ENCODE data around the gene OR13J1. TPM values are rescaled to one million over a fixed set of nuclear protein-coding genes. Genes with fewer than 3 reads are reported as not detected.

The OR13J1 gene
- total RNA-seq, 4 donors from 2014 or later: not detected

DNA sequence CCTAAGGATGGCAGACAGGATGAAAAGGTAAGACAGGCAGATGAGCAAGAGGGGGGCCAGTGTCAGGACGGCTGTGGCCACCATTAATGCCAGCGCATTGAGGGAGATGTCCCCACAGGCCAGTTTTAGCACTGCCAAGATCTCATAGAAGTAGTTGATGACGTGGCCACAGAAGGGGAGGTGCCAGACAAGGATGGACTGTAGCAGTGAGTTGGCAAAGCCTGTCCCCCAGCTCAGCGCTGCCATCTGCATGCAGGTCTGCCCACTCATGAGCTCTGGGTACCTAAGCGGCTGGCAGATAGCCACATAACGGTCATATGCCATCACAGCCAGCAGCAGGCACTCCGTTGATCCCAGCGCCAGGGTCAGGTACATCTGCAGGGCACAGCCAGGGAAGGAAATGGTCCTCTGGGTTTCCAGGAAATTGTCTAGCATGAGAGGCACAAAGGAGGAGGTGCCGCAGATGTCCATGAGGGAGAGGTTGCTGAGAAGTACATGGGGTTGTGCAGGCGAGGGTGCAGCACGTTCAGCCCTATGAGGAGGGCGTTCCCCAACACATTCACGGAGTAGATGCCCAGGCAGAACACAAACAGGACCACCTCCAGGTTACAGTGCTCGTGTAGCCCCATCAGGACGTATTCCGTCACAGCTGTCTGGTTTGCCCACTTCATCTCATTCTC is 10.8 kb downstream of the OR13J1 start:
- no peak for DNase-seq
- TF ChIP-seq POLR2A (IDR thresholded peaks at IDR 0.05): no peak
- TF ChIP-seq, protein P1, sequence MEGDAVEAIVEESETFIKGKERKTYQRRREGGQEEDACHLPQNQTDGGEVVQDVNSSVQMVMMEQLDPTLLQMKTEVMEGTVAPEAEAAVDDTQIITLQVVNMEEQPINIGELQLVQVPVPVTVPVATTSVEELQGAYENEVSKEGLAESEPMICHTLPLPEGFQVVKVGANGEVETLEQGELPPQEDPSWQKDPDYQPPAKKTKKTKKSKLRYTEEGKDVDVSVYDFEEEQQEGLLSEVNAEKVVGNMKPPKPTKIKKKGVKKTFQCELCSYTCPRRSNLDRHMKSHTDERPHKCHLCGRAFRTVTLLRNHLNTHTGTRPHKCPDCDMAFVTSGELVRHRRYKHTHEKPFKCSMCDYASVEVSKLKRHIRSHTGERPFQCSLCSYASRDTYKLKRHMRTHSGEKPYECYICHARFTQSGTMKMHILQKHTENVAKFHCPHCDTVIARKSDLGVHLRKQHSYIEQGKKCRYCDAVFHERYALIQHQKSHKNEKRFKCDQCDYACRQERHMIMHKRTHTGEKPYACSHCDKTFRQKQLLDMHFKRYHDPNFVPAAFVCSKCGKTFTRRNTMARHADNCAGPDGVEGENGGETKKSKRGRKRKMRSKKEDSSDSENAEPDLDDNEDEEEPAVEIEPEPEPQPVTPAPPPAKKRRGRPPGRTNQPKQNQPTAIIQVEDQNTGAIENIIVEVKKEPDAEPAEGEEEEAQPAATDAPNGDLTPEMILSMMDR (IDR thresholded peaks at IDR 0.05): no peak
- H3K4me1 ChIP-seq: no peaks in the 10 kb centered on the region

DNA sequence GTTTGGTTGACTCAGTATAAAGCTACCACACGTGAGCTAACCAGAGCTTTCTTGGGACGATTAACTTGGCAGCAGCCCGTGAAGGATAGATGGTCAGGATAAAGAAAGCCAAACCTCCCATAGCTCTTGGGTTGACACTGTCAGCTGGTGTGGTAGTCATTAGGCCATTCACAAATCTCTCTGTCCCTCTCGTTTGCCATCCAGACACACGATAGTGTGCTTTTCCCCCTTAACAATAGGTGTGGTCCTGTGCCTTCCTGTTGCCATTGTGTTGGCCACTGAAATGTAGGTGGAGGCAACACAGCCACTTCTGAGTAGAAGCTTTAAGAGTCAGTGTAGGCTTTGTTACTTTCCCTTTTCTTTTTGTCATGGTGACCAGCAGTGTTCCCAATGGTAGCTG is 11.7 kb downstream of the OR13J1 start:
- TF ChIP-seq, protein P1 (IDR thresholded peaks at IDR 0.05): no peak
- TF ChIP-seq POLR2A (IDR thresholded peaks at IDR 0.05): no peak
- Histone ChIP-seq H3K36me3 (no peaks in the 10 kb centered on the region), H3K9me3 (no peaks in the 10 kb centered on the region), H3K4me3 (no peak overlapping the region), H3K4me1 (no peaks in the 10 kb centered on the region), H3K27me3 (no peaks in the 10 kb centered on the region), H3K27ac (no peak overlapping the region)
- no peak for DNase-seq
- intact Hi-C loops (cut with DNase I; ENCODE audit: low total_unique reads): no loop called here

More for the DNA sequence above, 10.8 kb downstream of the OR13J1 start:
- no peaks in the 10 kb centered on the region for H3K36me3 ChIP-seq
- H3K4me3 ChIP-seq: no peak overlapping the region
- no peaks in the 10 kb centered on the region for H3K9me3 ChIP-seq
- H3K27me3 ChIP-seq: no peaks in the 10 kb centered on the region
- intact Hi-C loops (cut with DNase I; ENCODE audit: low total_unique reads): no loop called here
- H3K27ac ChIP-seq: no peak overlapping the region

DNA sequence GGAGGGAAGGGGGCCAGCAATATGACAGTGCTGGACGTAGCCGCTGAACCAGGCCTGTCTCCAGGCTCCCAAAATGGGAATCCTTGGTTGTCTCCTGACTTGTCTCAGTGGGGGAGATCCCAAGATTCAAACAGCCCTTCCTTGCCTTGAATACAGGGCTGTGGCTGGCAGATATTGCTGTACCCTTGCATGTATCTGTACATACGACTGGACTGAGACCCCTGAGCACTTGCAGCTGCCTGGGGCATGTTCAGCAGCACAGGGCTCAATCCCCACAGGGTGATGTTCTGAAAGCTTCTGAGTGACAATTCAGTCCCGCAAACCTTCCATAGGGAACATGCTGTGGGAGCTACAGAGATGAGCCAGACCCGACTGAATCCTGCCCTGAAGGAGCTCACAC is 13.3 kb downstream of the OR13J1 start:
- H3K36me3 ChIP-seq: no peaks in the 10 kb centered on the region

DNA sequence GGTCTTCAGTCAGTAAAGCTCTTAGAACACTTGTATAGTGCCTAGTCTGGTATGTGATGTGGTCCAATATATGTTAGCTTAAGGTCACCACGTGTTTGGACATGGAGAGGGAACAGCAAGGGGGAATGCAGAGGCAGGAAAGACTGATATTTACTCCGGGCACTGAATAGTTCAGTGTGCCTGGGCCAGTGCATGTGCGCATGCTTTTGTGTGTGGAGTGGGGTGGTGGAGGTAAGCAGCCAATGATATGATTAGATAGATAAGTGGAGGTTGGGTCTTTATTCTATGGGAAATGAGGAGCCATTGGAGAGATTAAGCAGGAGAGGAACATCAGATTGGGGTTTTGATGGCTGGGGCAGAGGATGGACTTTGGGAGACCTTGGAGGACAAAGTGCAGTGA is 14.0 kb downstream of the OR13J1 start:
- TF ChIP-seq, protein P1 (IDR thresholded peaks at IDR 0.05): no peak
- intact Hi-C loops (cut with DNase I; ENCODE audit: low total_unique reads): no loop called here
- DNase-seq: no peak

More for the DNA sequence above, 13.3 kb downstream of the OR13J1 start:
- intact Hi-C loops (cut with DNase I; ENCODE audit: low total_unique reads): no loop called here
- DNase-seq: no peak
- TF ChIP-seq, protein P1 (IDR thresholded peaks at IDR 0.05): no peak
- TF ChIP-seq POLR2A (IDR thresholded peaks at IDR 0.05): no peak
- Histone ChIP-seq H3K27ac (no peak overlapping the region), H3K4me3 (no peak overlapping the region), H3K4me1 (no peaks in the 10 kb centered on the region), H3K9me3 (no peaks in the 10 kb centered on the region), H3K27me3 (no peaks in the 10 kb centered on the region)

DNA sequence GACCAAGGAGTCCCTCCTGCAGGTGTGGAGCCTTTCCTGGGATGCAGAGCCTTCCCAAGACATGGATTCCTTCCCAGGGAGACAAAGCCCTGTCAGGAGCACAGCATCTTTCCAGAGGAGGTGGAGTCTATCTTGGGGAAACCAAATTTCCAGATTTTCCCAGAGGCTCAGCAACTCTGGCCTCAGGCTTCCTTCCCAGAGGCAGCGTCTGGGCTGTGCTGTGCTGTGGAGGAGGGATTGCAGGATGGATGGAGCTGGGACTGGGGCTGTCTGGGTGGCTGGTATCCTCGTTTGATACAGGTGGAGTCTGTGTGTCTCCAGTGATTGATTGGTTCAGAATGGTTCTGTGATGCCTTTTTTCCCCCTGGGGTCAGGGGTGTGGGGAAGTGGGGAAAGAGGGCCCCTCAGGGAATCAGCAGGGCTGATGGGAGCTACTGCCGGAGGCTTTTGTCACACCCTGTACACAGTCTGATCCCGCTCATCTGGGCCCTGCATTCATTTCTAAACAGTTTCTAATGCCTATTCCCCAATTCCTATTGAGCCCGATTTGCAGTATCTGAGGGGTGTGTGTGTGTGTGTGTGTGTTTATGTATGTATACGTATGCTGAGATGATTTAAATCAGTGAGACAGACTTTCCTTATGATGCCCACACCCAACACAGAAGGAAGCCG is 16.0 kb downstream of the OR13J1 start:
- Histone ChIP-seq H3K36me3 (no peaks in the 10 kb centered on the region), H3K4me1 (no peaks in the 10 kb centered on the region), H3K27me3 (no peaks in the 10 kb centered on the region), H3K27ac (no peak overlapping the region), H3K4me3 (no peak overlapping the region), H3K9me3 (no peaks in the 10 kb centered on the region)
- DNase-seq: no peak
- intact Hi-C loops (cut with DNase I; ENCODE audit: low total_unique reads): no loop called here
- TF ChIP-seq, protein P1 (IDR thresholded peaks at IDR 0.05): no peak

More for the DNA sequence above, 14.0 kb downstream of the OR13J1 start:
- H3K36me3 ChIP-seq: no peaks in the 10 kb centered on the region
- H3K9me3 ChIP-seq: no peaks in the 10 kb centered on the region
- no peak overlapping the region for H3K4me3 ChIP-seq
- H3K4me1 ChIP-seq: no peaks in the 10 kb centered on the region
- no peaks in the 10 kb centered on the region for H3K27me3 ChIP-seq
- no peak overlapping the region for H3K27ac ChIP-seq
